Right ventricle myocardium superior (tissue), 1 donor: Measurements from ENCODE around the gene CA10. TPM values are rescaled to one million over a fixed set of nuclear protein-coding genes. Genes with fewer than 3 reads are reported as not detected.

Experiments
- ATAC-seq: fragments of 200-7000 bp; cut with Tn5 transposase; one replicate; pipeline ENCODE4 v1.9.1; 2020; ENCODE audit warnings: mild to moderate bottlenecking; ENCODE audit not compliant: poor library complexity
- DNase-seq: peaks from one replicate; pipeline ENCODE4 v3.0.0-alpha.2; 2020
- intact Hi-C: fragments of 100-400 bp; cut with DNase I; formaldehyde crosslinking; loops from one replicate; pipeline ENCODE4 v1.11.2; 2022
- total RNA-seq: library from RNA; stranded (reverse); fragmentation: NEBNext Ultra II Directional; extraction: Animal tissue kit (Norgen Biotek cat#: 25700); gene quantifications from one replicate; pipeline ENCODE4 v1.2.1, GENCODE V29; 2021
- donor health status: DM: no; HTN: yes; CAD: no; lungs with severe emphysema.

The CA10 gene
- total RNA-seq, 1 donor from 2014 or later = not detected

GRCh38 chr17:51653878-51654277 is 504.6 kb downstream of the CA10 start:
- no peak for ATAC-seq
- no peak for DNase-seq
- intact Hi-C loops = no loop called here

- DNase-seq = no peak
- intact Hi-C loops = no loop called here
- no peak for ATAC-seq
Measured at GRCh38 chr17:51652529-51652928, 506.0 kb downstream of the CA10 start.

- no peak for DNase-seq
- ATAC-seq = no peak
- intact Hi-C loops = no loop called here
Measured at GRCh38 chr17:51651513-51652298, 506.8 kb downstream of the CA10 start.

GRCh38 chr17:51650772-51651171 is 507.7 kb downstream of the CA10 start:
- ATAC-seq = no peak
- DNase-seq = no peak
- intact Hi-C loops = no loop called here

- no peak for ATAC-seq
- DNase-seq = no peak
- intact Hi-C loops = no loop called here
Measured at GRCh38 chr17:51650202-51650601, 508.3 kb downstream of the CA10 start.

- ATAC-seq (no peak), DNase-seq (no peak)
- intact Hi-C loops = no loop called here
Measured at GRCh38 chr17:51647826-51648225, 510.7 kb downstream of the CA10 start.

- DNase-seq = no peak
Measured at GRCh38 chr17:51647067-51647466, 511.4 kb downstream of the CA10 start.

GRCh38 chr17:51646539-51646938 is 512.0 kb downstream of the CA10 start:
- intact Hi-C loops = no loop called here
- DNase-seq = no peak
- no peak for ATAC-seq

More at GRCh38 chr17:51647067-51647466, 511.4 kb downstream of the CA10 start:
- intact Hi-C loops = no loop called here
- no peak for ATAC-seq

GRCh38 chr17:51645056-51645455 is 513.5 kb downstream of the CA10 start:
- ATAC-seq (no peak), DNase-seq (no peak)
- intact Hi-C loops = no loop called here

- intact Hi-C loops = no loop called here
- ATAC-seq (no peak), DNase-seq (no peak)
Measured at GRCh38 chr17:51643702-51644490, 514.6 kb downstream of the CA10 start.

GRCh38 chr17:51642029-51642428 is 516.5 kb downstream of the CA10 start:
- ATAC-seq (no peak), DNase-seq (no peak)
- intact Hi-C loops = no loop called here

GRCh38 chr17:51640108-51640622 is 518.3 kb downstream of the CA10 start:
- DNase-seq (no peak), ATAC-seq (no peak)
- intact Hi-C loops = no loop called here

- no peak for DNase-seq
- intact Hi-C loops = no loop called here
- ATAC-seq = no peak
Measured at GRCh38 chr17:51638971-51639370, 519.5 kb downstream of the CA10 start.

- DNase-seq (no peak), ATAC-seq (no peak)
- intact Hi-C loops = no loop called here
Measured at GRCh38 chr17:51636291-51636690, 522.2 kb downstream of the CA10 start.

GRCh38 chr17:51630101-51630671 is 528.3 kb downstream of the CA10 start:
- no peak for DNase-seq
- ATAC-seq = no peak
- intact Hi-C loops = no loop called here

GRCh38 chr17:51629232-51629631 is 529.3 kb downstream of the CA10 start:
- no peak for ATAC-seq
- intact Hi-C loops = no loop called here

GRCh38 chr17:51627779-51628178 is 530.7 kb downstream of the CA10 start:
- intact Hi-C loops = no loop called here
- ATAC-seq = no peak

More at GRCh38 chr17:51629232-51629631, 529.3 kb downstream of the CA10 start:
- DNase-seq = no peak

GRCh38 chr17:51618476-51618875 is 540.0 kb downstream of the CA10 start:
- intact Hi-C loops = no loop called here
- DNase-seq (no peak), ATAC-seq (no peak)

More at GRCh38 chr17:51627779-51628178, 530.7 kb downstream of the CA10 start:
- no peak for DNase-seq

- ATAC-seq = no peak
- DNase-seq = no peak
- intact Hi-C loops = no loop called here
Measured at GRCh38 chr17:51617986-51618385, 540.5 kb downstream of the CA10 start.
